Heart right ventricle (tissue), 16 donors: Measurements from ENCODE around the gene SRD5A1. TPM values are rescaled to one million over a fixed set of nuclear protein-coding genes. Genes with fewer than 3 reads are reported as not detected.

ENCODE experiments used
- ATAC-seq, 8 donors: fragments of 200-7000 bp; cut with Tn5 transposase; one replicate each; pipeline ENCODE4 v1.9.1; 2020; ENCODE audit warnings: mild to moderate bottlenecking in 8 of 8, moderate library complexity in 8 of 8, moderate number of reproducible peaks in 1 of 8
- DNase-seq, 2 donors: peaks; one replicate each; pipeline ENCODE4 v3.0.0-alpha.2; 2020
- H3K27ac ChIP-seq, 10 donors: fragments of 200-600 bp; sonication (generic) in 2 of 10; one replicate each; pipeline versions ENCODE4 v1.5.0 to v1.8.0; 2020 to 2022; ENCODE audit warnings: mild to moderate bottlenecking in 3 of 10
- H3K27me3 ChIP-seq, 7 donors: fragments of 200-600 bp; one replicate each; pipeline ENCODE4 v1.8.0; 2021 to 2022; ENCODE audit warnings: mild to moderate bottlenecking in 2 of 7
- H3K36me3 ChIP-seq, 9 donors: fragments of 200-600 bp; sonication (generic) in 1 of 9; one replicate each; pipeline versions ENCODE4 v1.5.0 to v1.8.0; 2020 to 2022; ENCODE audit warnings: mild to moderate bottlenecking in 2 of 9
- H3K4me1 ChIP-seq, 9 donors: fragments of 200-600 bp; sonication (generic) in 1 of 9; one replicate each; pipeline versions ENCODE4 v1.5.0 to v1.8.0; 2020 to 2022; ENCODE audit warnings: mild to moderate bottlenecking in 4 of 9
- H3K4me3 ChIP-seq, 10 donors: fragments of 200-600 bp; sonication (generic) in 2 of 10; one replicate each; pipeline versions ENCODE4 v1.5.0 to v1.8.0; 2020 to 2022; ENCODE audit warnings: mild to moderate bottlenecking in 7 of 10, moderate library complexity in 2 of 10
- H3K9me3 ChIP-seq, 11 donors: fragments of 200-600 bp in 10 of 11; sonication (generic) in 2 of 11; one replicate each; pipeline versions ENCODE4 v1.5.0 to v1.8.0; 2013 to 2022; ENCODE audit warnings: mild to moderate bottlenecking in 2 of 11, control low read depth in 1 of 11, moderate library complexity in 1 of 11
- CTCF ChIP-seq, 9 donors: fragments of 200-600 bp; sonication (generic) in 2 of 9; IDR thresholded peaks; one replicate each; pipeline versions ENCODE4 v1.5.0 to v1.8.0; 2021 to 2022; ENCODE audit warnings: antibody characterized with exemption in 9 of 9, mild to moderate bottlenecking in 5 of 9, moderate library complexity in 1 of 9
- WGBS, 2 donors: extraction: QIAGEN DNeasy Blood & Tissue Kit; methylation state at CpG; one replicate each; pipeline ENCODE4 v1.1.7; 2013; ENCODE audit warnings: inconsistent platforms in 1 of 2; 5-methylcytosine and 5-hydroxymethylcytosine counted together
- intact Hi-C, 10 donors: fragments of 100-400 bp; cut with DNase I; formaldehyde crosslinking; loops; one replicate each; pipeline versions ENCODE4 v1.11.1 to v1.14.2; 2022
- polyA plus RNA-seq, 2 donors: library from polyadenylated mRNA; stranded (reverse); fragments of 200-250 nt; gene quantifications; one replicate each; pipeline ENCODE4 v1.2.3, GENCODE V29; 2013
- total RNA-seq, 10 donors: library from RNA; stranded (reverse); fragmentation: NEBNext Ultra II Directional in 3 of 10; extraction: Animal tissue kit (Norgen Biotek cat#: 25700) in 3 of 10; gene quantifications; one replicate each; pipeline versions ENCODE4 v1.2.1 to v1.2.4, GENCODE V29; 2021 to 2023
- donor health status: Arrhythmogenic right ventricular cardiomyopathy.
- donor health status: ischemic (EF 13 %, LVEDD 7.1; RV severe dilation, severe dysfunction).
- donor health status: healthy with polysubstance abuse.
- donor health status: DM: no; HTN: yes; CAD: no.
- donor health status: DM: no; HTN: no; CAD: no.
- donor health status: ischemic (EF 25% LVEDD 6.9; RV normal size, moderate dysfunction).
- donor health status: ischemic (EF 25% LVEDD 5.7; RV mildly dilated, moderate dysfunction).
- donor health status: healthy.
- donor health status: DM: yes; HTN: yes; CAD: no.
- donor health status: Ischemic cardiomyopathy.
- donor health status: ischemic (EF 35%, LVEDD 5.7; RV mildly dilated, moderate dysfunction).
- donor health status: nonischemic (EF 11% LVEDD 7.7; RV severe dilation, severe dysfunction).
- donor health status: DM: yes; HTN: yes; CAD: no.
- donor health status: PGD.
- donor health status: ischemic (EF 29% LVEDD 5.4; RV normal size, mild dysfunction).
- donor health status: nonischemic (EF 23%, LVEDD 6.1; RV moderate dilation, normal function).

The SRD5A1 gene
- total and polyA plus RNA-seq, 12 donors, result 1.0 to 5.5 (median 3.1) TPM

GRCh38 chr5:6634788-6635430 is 1.7 kb downstream of the SRD5A1 start:
- peak overlapping the region in 1 of 10 donors; percentile 100 for H3K4me3 ChIP-seq
- TF ChIP-seq CTCF (IDR thresholded peaks at IDR 0.05), result no peak
- peaks cover 0 to 20% (median 3%) of the 10 kb centered on the region in 9 donors for H3K36me3 ChIP-seq
- no peaks in the 10 kb centered on the region for H3K27me3 ChIP-seq
- no peaks in the 10 kb centered on the region for H3K9me3 ChIP-seq
- DNase-seq, result no peak
- ATAC-seq, result no peak
- peaks cover 6 to 34% (median 23%) of the 10 kb centered on the region in 9 donors for H3K4me1 ChIP-seq
- WGBS, 2 donors, result 75 to 80% methylated on average over 5 of the region's 5 CpGs
- no peak overlapping the region for H3K27ac ChIP-seq
- intact Hi-C loops, result loop anchor here in 7 of 10 donors (2.0 to 10.0 kb wide), 8 partner anchors 67 to 258 kb away; partner anchors contain the start of genes TENT4A (in 4 of the 7) and MED10 (in 1 of the 7)

- no peak for DNase-seq
- TF ChIP-seq CTCF (IDR thresholded peaks at IDR 0.05), result no peak
- Histone ChIP-seq H3K4me1 (peaks cover 6 to 25% (median 18%) of the 10 kb centered on the region in 9 donors), H3K27ac (no peak overlapping the region), H3K9me3 (no peaks in the 10 kb centered on the region), H3K36me3 (peaks cover 0 to 6% (median 0%) of the 10 kb centered on the region in 9 donors), H3K4me3 (no peak overlapping the region), H3K27me3 (no peaks in the 10 kb centered on the region)
- WGBS, 2 donors, result 56 to 95% methylated on average over 5 of the region's 5 CpGs
- intact Hi-C loops, result loop anchor here in 4 of 10 donors (5.0 to 10.0 kb wide), 4 partner anchors 66 to 109 kb away; partner anchors contain the start of gene TENT4A (in 1 of the 4)
- no peak for ATAC-seq
Observed at GRCh38 chr5:6636293-6636692, 3.1 kb downstream of the SRD5A1 start.

- intact Hi-C loops, result loop anchor here in 4 of 10 donors (5.0 to 10.0 kb wide), 4 partner anchors 65 to 108 kb away; partner anchors contain the start of gene TENT4A (in 1 of the 4)
- DNase-seq, result no peak
- no peaks in the 10 kb centered on the region for H3K9me3 ChIP-seq
- TF ChIP-seq CTCF (IDR thresholded peaks at IDR 0.05), result no peak
- peaks cover 1 to 18% (median 11%) of the 10 kb centered on the region in 9 donors for H3K4me1 ChIP-seq
- no peaks in the 10 kb centered on the region for H3K27me3 ChIP-seq
- no peak overlapping the region for H3K4me3 ChIP-seq
- 87 to 93% methylated on average over 10 of the region's 10 CpGs for WGBS, 2 donors
- ATAC-seq, result no peak
- H3K27ac ChIP-seq, result no peak overlapping the region
- peaks cover 0 to 3% (median 0%) of the 10 kb centered on the region in 9 donors for H3K36me3 ChIP-seq
Observed at GRCh38 chr5:6637022-6637421, 3.8 kb downstream of the SRD5A1 start.

- TF ChIP-seq CTCF (IDR thresholded peaks at IDR 0.05), result no peak
- Histone ChIP-seq H3K9me3 (no peaks in the 10 kb centered on the region), H3K36me3 (peaks cover 0 to 3% (median 0%) of the 10 kb centered on the region in 9 donors), H3K4me1 (peaks cover 0 to 13% (median 8%) of the 10 kb centered on the region in 9 donors), H3K4me3 (no peak overlapping the region), H3K27ac (no peak overlapping the region), H3K27me3 (no peaks in the 10 kb centered on the region)
- WGBS, 2 donors, result 85% methylated on average over 6 of the region's 6 CpGs
- intact Hi-C loops, result loop anchor here in 4 of 10 donors (5.0 to 10.0 kb wide), 4 partner anchors 65 to 107 kb away; partner anchors contain the start of gene TENT4A (in 1 of the 4)
- DNase-seq (no peak), ATAC-seq (no peak)
Observed at GRCh38 chr5:6637590-6637989, 4.3 kb downstream of the SRD5A1 start.
